Peyer's patch (tissue), 4 donors: ENCODE data around the gene ARF6. TPM values are rescaled to one million over a fixed set of nuclear protein-coding genes. Genes with fewer than 3 reads are reported as not detected.
"Not testable (repeated sequence)": the region's sequence is repeated elsewhere in the genome, so short reads cannot be mapped to it uniquely, and the experiment has no call there.

Source experiments
- DNase-seq, 3 donors: peaks; one replicate each; pipeline ENCODE4 v3.0.0-alpha.2; 2017 to 2019
- H3K27ac ChIP-seq, 4 donors: fragments of 200-600 bp; sonication (generic); one replicate each; pipeline ENCODE4 v1.5.1; 2016 to 2019
- H3K27me3 ChIP-seq, 2 donors: fragments of 200-600 bp; sonication (generic); one replicate each; pipeline ENCODE4 v1.5.1; 2019
- H3K36me3 ChIP-seq, 3 donors: fragments of 200-600 bp; sonication (generic); one replicate each; pipeline ENCODE4 v1.5.1; 2016 to 2019
- H3K4me1 ChIP-seq, 4 donors: fragments of 200-600 bp; sonication (generic); one replicate each; pipeline ENCODE4 v1.5.1; 2016 to 2019
- H3K4me3 ChIP-seq, 4 donors: fragments of 200-600 bp; sonication (generic); 1 replicate in 3 of 4; 2 replicates in 1 of 4; pipeline ENCODE4 v1.5.1; 2016 to 2019; ENCODE audit warnings: mild to moderate bottlenecking in 1 of 4
- H3K9me3 ChIP-seq, 4 donors: fragments of 200-600 bp; sonication (generic); one replicate each; pipeline ENCODE4 v1.5.1; 2016 to 2019; ENCODE audit warnings: mild to moderate bottlenecking in 1 of 4
- POLR2A ChIP-seq, 2 donors: fragments of 450-650 bp; IDR thresholded peaks; one replicate each; pipeline ENCODE4 v1.5.1; 2017; ENCODE audit warnings: antibody characterized with exemption in 2 of 2, mild to moderate bottlenecking in 2 of 2, moderate library complexity in 2 of 2
- total RNA-seq, 4 donors: library from RNA; depleted of rRNA; stranded (reverse); fragments of >200 nt; gene quantifications; one replicate each; pipeline ENCODE4 v1.1.0, GENCODE V29; 2016
- TF ChIP-seq, protein P1 (sequence below), 6 experiments: fragments of 450-650 bp in 4 of 6; fragments of 200-600 bp in 2 of 6; sonication (generic) in 1 of 6; IDR thresholded peaks; one replicate each; pipeline ENCODE4 v1.5.1; 2017 to 2019; ENCODE audit warnings: antibody characterized with exemption in 6 of 6, mild to moderate bottlenecking in 3 of 6, moderate library complexity in 1 of 6

The ARF6 gene
- total RNA-seq, 4 donors from 2014 or later: 47.0 to 92.5 (median 68.5) TPM

DNA sequence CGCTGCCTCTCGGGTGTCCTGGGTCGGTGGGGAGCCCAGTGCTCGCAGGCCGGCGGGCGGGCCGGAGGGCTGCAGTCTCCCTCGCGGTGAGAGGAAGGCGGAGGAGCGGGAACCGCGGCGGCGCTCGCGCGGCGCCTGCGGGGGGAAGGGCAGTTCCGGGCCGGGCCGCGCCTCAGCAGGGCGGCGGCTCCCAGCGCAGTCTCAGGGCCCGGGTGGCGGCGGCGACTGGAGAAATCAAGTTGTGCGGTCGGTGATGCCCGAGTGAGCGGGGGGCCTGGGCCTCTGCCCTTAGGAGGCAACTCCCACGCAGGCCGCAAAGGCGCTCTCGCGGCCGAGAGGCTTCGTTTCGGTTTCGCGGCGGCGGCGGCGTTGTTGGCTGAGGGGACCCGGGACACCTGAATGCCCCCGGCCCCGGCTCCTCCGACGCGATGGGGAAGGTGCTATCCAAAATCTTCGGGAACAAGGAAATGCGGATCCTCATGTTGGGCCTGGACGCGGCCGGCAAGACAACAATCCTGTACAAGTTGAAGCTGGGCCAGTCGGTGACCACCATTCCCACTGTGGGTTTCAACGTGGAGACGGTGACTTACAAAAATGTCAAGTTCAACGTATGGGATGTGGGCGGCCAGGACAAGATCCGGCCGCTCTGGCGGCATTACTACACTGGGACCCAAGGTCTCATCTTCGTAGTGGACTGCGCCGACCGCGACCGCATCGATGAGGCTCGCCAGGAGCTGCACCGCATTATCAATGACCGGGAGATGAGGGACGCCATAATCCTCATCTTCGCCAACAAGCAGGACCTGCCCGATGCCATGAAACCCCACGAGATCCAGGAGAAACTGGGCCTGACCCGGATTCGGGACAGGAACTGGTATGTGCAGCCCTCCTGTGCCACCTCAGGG lies 679 bp downstream of the ARF6 start:
- Histone ChIP-seq H3K4me3 (peak overlapping the region; percentile 95 to 99 (median 98)), H3K4me1 (peaks cover 0 to 30% (median 6%) of the 10 kb centered on the region in 4 donors), H3K9me3 (no peaks in the 10 kb centered on the region), H3K27me3 (no peaks in the 10 kb centered on the region), H3K36me3 (peaks cover 0 to 11% (median 0%) of the 10 kb centered on the region in 3 donors), H3K27ac (peak overlapping the region; percentile 100)
- TF ChIP-seq, protein P1, sequence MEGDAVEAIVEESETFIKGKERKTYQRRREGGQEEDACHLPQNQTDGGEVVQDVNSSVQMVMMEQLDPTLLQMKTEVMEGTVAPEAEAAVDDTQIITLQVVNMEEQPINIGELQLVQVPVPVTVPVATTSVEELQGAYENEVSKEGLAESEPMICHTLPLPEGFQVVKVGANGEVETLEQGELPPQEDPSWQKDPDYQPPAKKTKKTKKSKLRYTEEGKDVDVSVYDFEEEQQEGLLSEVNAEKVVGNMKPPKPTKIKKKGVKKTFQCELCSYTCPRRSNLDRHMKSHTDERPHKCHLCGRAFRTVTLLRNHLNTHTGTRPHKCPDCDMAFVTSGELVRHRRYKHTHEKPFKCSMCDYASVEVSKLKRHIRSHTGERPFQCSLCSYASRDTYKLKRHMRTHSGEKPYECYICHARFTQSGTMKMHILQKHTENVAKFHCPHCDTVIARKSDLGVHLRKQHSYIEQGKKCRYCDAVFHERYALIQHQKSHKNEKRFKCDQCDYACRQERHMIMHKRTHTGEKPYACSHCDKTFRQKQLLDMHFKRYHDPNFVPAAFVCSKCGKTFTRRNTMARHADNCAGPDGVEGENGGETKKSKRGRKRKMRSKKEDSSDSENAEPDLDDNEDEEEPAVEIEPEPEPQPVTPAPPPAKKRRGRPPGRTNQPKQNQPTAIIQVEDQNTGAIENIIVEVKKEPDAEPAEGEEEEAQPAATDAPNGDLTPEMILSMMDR (IDR thresholded peaks at IDR 0.05): no peak
- peak; percentile 70 to 85 (median 82) for DNase-seq

DNA sequence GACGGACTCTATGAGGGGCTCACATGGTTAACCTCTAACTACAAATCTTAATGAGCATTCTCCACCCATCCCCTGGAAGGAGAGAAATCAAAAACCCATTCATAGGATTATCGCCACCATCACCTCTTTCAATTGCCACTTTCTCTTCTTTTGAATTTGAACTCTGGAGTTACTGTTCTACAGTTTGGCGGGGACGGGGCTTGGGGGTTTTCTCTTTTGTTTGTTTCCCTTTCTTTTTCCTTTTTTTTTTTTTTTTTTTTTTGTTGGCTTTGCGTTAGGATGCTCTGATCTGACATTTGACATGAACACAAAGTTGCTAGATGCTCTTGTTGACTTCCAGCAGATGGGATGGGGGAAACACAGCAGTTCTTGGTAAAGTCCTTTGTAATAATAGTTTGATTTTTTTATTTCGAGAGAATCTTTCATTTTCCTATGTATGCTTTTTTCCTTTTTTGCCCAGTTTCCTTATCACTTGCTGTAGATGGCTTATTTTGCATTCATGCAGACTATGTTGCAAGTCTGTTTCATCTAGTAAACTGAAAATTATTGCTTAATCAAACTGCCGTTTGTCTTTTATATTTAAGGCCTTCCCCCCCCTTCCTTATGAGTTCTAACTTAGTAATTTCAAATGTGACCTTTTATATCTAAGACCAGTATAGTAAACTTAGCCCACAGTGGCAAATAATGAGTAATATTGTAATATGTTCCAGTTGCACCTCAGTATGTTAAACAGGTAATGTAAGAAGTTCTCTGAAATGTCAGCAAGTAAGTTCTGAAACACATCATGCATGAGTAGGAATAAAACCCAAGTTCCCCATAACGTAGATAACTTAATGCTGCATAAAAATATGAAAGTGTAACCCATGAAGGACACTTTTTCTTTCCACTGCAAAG lies 1.6 kb downstream of the ARF6 start:
- H3K27me3 ChIP-seq, H3K9me3 ChIP-seq, DNase-seq: not testable (repeated sequence)
- peak overlapping the region; percentile 100 for H3K27ac ChIP-seq
- peaks cover 0 to 33% (median 6%) of the 10 kb centered on the region in 4 donors for H3K4me1 ChIP-seq
- H3K4me3 ChIP-seq: peak overlapping the region; percentile 95 to 99 (median 98)
- peaks cover 0 to 11% (median 0%) of the 10 kb centered on the region in 3 donors for H3K36me3 ChIP-seq

DNA sequence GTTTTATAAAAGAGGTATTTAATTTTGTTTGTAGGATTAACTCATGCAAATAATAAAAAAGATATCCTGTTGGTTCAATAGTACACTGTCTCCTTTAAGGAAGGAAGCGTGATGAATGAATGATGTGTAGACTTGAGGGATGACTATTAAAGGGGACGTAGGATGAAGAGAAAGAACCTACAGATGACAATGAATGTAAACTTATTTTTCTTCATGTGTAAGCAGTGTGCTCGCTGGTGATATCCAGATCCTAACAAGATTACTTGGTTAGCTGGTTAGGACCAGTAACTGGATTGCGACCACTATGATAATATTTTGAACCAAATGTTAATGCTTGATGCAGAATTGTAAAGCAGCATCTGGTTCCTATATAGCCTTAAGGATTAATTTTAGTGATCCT lies 2.6 kb downstream of the ARF6 start:
- peak in 1 of 2 donors; percentile 17 for TF ChIP-seq POLR2A (IDR thresholded peaks at IDR 0.05)
- TF ChIP-seq, protein P1 (IDR thresholded peaks at IDR 0.05): no peak
- no peaks in the 10 kb centered on the region for H3K27me3 ChIP-seq
- DNase-seq: no peak
- H3K9me3 ChIP-seq: no peaks in the 10 kb centered on the region
- peaks cover 0 to 33% (median 6%) of the 10 kb centered on the region in 4 donors for H3K4me1 ChIP-seq
- peak overlapping the region; percentile 53 to 100 (median 86) for H3K27ac ChIP-seq
- peaks cover 0 to 14% (median 0%) of the 10 kb centered on the region in 3 donors for H3K36me3 ChIP-seq
- H3K4me3 ChIP-seq: peak overlapping the region; percentile 95 to 99 (median 98)

- not testable (repeated sequence) for H3K9me3 ChIP-seq, H3K27me3 ChIP-seq, DNase-seq
- peaks cover 0 to 33% (median 6%) of the 10 kb centered on the region in 4 donors for H3K4me1 ChIP-seq
- peaks cover 0 to 14% (median 0%) of the 10 kb centered on the region in 3 donors for H3K36me3 ChIP-seq
- H3K27ac ChIP-seq: peak overlapping the region; percentile 53 to 100 (median 86)
- H3K4me3 ChIP-seq: peak overlapping the region; percentile 95 to 99 (median 98)
Observed at GRCh38 chr14:49896272-49896671, 3.4 kb downstream of the ARF6 start.

DNA sequence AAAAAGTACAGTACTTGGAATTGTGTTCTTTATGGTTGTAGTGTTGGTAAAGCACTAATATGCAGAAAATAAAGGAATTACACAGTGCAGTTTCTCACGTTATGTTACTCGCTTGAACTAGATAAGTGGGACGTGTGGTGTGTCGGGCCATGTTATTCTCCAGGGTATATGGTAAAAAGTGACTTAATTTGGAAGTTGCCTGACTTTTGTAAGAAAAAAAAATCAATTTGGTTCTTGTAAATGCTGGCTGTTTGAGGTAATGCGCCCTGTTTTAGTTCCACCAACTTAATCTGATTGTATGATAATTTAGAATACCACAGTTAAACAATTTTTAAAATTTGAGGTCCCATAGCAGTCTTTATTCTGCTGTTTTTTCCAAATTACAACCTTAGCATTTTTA lies 4.1 kb downstream of the ARF6 start:
- Histone ChIP-seq H3K27me3 (no peaks in the 10 kb centered on the region), H3K4me1 (peaks cover 0 to 33% (median 6%) of the 10 kb centered on the region in 4 donors), H3K9me3 (no peaks in the 10 kb centered on the region), H3K4me3 (peak overlapping the region in 2 of 4 donors; percentile 95 to 99), H3K27ac (peak overlapping the region in 2 of 4 donors; percentile 53 to 59), H3K36me3 (peaks cover 0 to 14% (median 0%) of the 10 kb centered on the region in 3 donors)
- TF ChIP-seq, protein P1 (IDR thresholded peaks at IDR 0.05): peak in 3 of 6 experiments; percentile 11 to 23 (median 22)
- no peak for TF ChIP-seq POLR2A (IDR thresholded peaks at IDR 0.05)
- no peak for DNase-seq

DNA sequence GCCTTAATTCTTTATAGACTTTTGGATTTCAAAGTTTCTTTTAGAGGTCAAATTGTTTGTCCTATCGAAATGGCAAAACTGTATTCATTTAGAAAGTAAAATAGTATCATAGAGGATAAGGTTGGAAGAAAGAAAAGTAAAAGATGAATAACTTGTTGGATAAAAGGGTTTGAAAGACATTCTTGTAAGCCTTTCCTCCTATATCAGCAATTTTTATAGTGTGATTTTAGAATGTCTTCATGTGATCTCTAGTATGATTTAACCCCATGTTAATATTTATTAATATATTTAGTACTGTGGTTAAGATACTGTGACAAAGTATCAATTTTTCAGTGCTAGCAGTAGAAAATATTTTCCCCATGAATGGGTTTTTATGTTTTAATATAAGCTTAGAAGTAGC lies 4.5 kb downstream of the ARF6 start:
- H3K27me3 ChIP-seq: no peaks in the 10 kb centered on the region
- DNase-seq: no peak
- TF ChIP-seq POLR2A (IDR thresholded peaks at IDR 0.05): no peak
- TF ChIP-seq, protein P1 (IDR thresholded peaks at IDR 0.05): no peak
- peaks cover 0 to 14% (median 0%) of the 10 kb centered on the region in 3 donors for H3K36me3 ChIP-seq
- H3K4me3 ChIP-seq: peak overlapping the region in 2 of 4 donors; percentile 95 to 99
- peaks cover 0 to 33% (median 6%) of the 10 kb centered on the region in 4 donors for H3K4me1 ChIP-seq
- no peaks in the 10 kb centered on the region for H3K9me3 ChIP-seq
- peak overlapping the region in 3 of 4 donors; percentile 5 to 59 (median 16) for H3K27ac ChIP-seq
